Measurements from ENCODE around the gene SEC24B.
"Not testable (repeated sequence)": the region's sequence is repeated elsewhere in the genome, so short reads cannot be mapped to it uniquely, and the experiment has no call there.

SEC24B gene

GRCh38 chr4:109506890-109507289, 73.3 kb downstream of the SEC24B start:
- DNase-seq (ENCODE audit: low spot score): no peak

- DNase-seq (ENCODE audit: low spot score): no peak
Observed at GRCh38 chr4:109510687-109511086, 77.1 kb downstream of the SEC24B start.

GRCh38 chr4:109511414-109511813, 77.8 kb downstream of the SEC24B start:
- DNase-seq (ENCODE audit: low spot score): no peak

- DNase-seq (ENCODE audit: low spot score): not testable (repeated sequence)
Observed at GRCh38 chr4:109513368-109513767, 79.8 kb downstream of the SEC24B start.

- DNase-seq (ENCODE audit: low spot score): no peak
Observed at GRCh38 chr4:109532182-109532581, 98.6 kb downstream of the SEC24B start.

- no peak for DNase-seq (ENCODE audit: low spot score)
Observed at GRCh38 chr4:109545401-109545800, 111.8 kb downstream of the SEC24B start.

- no peak for DNase-seq (ENCODE audit: low spot score)
Observed at GRCh38 chr4:109547394-109547793, 113.8 kb downstream of the SEC24B start.

- DNase-seq (ENCODE audit: low spot score): peak; percentile 43
Observed at GRCh38 chr4:109548655-109549054, 115.0 kb downstream of the SEC24B start.

GRCh38 chr4:109552237-109552636, 118.6 kb downstream of the SEC24B start:
- DNase-seq (ENCODE audit: low spot score): no peak

GRCh38 chr4:109553130-109553529, 119.5 kb downstream of the SEC24B start:
- no peak for DNase-seq (ENCODE audit: low spot score)

- no peak for DNase-seq (ENCODE audit: low spot score)
Observed at GRCh38 chr4:109554971-109555370, 121.4 kb downstream of the SEC24B start.

GRCh38 chr4:109557433-109557832, 123.8 kb downstream of the SEC24B start:
- no peak for DNase-seq (ENCODE audit: low spot score)

GRCh38 chr4:109558095-109558494, 124.5 kb downstream of the SEC24B start:
- not testable (repeated sequence) for DNase-seq (ENCODE audit: low spot score)

GRCh38 chr4:109559625-109559982, 126.0 kb downstream of the SEC24B start:
- peak; percentile 32 for DNase-seq (ENCODE audit: low spot score)

- DNase-seq (ENCODE audit: low spot score): peak; percentile 87
Observed at GRCh38 chr4:109559983-109560686, 126.5 kb downstream of the SEC24B start, which contains the start of gene MCUB. TSS of gene MCUB (plus strand) at chr4:109560246. CDS start at chr4:109560338, 92 bp downstream.

- DNase-seq (ENCODE audit: low spot score): peak; percentile 49
Observed at GRCh38 chr4:109560687-109561461, 127.3 kb downstream of the SEC24B start.

- DNase-seq (ENCODE audit: low spot score): no peak
Observed at GRCh38 chr4:109562457-109563239, 129.0 kb downstream of the SEC24B start.

- DNase-seq (ENCODE audit: low spot score): no peak
Observed at GRCh38 chr4:109571494-109571893, 137.9 kb downstream of the SEC24B start.

- DNase-seq (ENCODE audit: low spot score): no peak
Observed at GRCh38 chr4:109572154-109572553, 138.5 kb downstream of the SEC24B start.

GRCh38 chr4:109574443-109574850, 140.8 kb downstream of the SEC24B start:
- peak; percentile 6 for DNase-seq (ENCODE audit: low spot score)

GRCh38 chr4:109574931-109575804, 141.6 kb downstream of the SEC24B start:
- no peak for DNase-seq (ENCODE audit: low spot score)

GRCh38 chr4:109576462-109576861, 142.8 kb downstream of the SEC24B start:
- no peak for DNase-seq (ENCODE audit: low spot score)
